Activated CD4-positive, alpha-beta T cell treated with anti-CD3 and anti-CD28 coated beads, Interleukin-2, Interleukin-4, amounts not matched to agents 100 ng/mL and 50 ng/mL, durations not matched to agents 16 hours and 8 hours (primary cell): ENCODE measurements around the gene PTPN13.

ENCODE experiments used
- DNase-seq: peaks from one replicate; pipeline ENCODE4 v3.0.0-alpha.2; 2020; ENCODE audit warnings: low spot score

Gene PTPN13

GRCh38 chr4:86819561-86819960 lies 225.4 kb downstream of the PTPN13 start:
- DNase-seq, result no peak

DNA sequence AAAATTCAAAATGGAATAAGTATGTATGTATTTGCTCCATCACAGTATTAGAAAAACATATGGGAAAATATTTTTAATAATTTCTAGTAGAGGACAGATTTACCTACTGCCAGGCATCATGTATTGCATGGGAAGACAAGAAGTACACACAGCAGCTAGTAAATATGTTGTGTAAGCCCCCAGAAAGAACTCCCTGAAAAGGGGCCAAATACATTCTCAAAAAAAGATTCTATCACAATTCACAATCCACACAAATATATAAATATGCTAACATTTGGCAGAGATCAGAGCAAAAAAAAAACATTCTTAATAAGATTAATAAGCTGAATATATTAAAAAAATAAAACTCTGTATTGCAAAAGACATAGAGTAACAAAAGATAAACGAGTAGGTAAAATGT lies 227.0 kb downstream of the PTPN13 start:
- no peak for DNase-seq

- DNase-seq, result no peak
Measured at GRCh38 chr4:86822136-86822535, 228.0 kb downstream of the PTPN13 start.

DNA sequence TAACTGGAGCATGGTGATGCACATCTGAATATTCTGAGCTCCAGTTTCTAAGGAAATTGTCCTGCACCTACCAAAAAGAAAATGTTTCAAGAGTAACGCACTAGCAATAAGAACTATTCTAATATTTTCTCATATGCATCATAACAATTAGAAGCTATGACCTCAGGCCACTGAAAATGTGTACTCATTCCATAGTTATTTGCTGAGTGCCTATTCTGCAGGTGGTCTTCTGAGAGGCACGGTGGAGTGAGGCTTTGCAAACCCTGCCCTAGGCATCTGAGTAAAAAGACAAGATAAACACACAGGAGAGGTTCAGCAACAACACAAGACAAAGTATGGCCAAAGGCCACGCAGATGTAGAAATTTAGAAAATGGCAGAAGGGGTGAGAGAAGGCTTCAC lies 231.4 kb downstream of the PTPN13 start:
- DNase-seq, result no peak

DNA sequence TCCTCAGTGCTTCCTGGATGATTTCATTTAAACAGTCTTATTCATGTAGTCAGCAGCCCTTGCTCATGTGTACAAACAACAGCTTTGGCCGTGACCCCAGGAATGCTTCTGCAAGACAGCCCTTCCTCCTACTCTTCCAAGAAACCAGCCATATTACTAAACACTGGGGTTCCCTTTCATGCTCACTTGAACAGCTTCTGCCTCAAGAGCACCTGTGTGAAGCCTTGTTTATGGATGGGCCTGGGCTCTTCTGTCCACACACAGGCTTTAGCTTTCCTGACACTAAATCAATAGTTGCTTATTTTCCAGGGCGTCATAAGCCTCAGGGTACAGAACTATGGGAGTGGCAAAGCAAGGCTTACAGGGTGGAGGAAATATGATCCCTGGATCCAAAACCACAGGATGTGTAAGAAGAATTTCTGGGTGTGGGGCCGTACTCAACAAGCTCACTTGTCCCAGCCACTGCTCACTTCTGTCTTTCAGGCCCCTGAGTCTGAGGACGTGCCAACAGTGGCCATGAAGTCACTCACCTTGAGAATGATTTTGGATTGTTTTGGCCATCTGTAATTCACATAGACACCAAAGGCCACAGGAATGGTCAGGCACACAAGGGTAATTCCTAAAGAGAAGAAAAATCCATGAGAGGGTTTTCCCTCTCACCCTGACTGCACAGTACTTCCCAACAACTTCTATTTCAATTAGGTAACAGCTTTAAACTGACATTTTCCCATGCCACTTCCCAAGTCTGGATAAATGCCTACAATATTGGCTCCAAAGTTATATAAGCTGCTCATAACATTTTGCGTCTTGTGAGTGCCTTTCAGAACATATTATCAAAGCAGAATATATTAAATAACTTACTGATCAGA lies 237.4 kb downstream of the PTPN13 start:
- no peak for DNase-seq

DNA sequence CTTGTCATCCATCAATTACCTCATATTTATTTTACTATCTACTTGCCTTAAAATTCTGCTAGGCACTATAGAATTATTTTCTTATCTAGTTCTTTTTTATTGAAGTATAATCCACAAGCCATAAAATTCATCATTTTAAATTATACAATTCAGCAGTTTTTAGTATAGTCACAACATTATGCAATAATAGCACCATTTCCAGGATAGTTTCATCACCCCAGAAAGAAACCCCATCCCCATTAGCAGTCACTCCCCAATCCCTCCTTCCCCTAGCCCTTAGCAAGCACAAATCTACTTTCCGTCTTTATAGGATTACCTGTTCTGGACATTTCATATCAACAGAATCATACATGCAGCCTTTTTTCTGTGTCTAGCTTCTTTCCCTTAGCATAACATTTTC lies 239.5 kb downstream of the PTPN13 start:
- DNase-seq, result no peak

GRCh38 chr4:86834901-86835300 lies 240.8 kb downstream of the PTPN13 start:
- DNase-seq, result no peak

DNA sequence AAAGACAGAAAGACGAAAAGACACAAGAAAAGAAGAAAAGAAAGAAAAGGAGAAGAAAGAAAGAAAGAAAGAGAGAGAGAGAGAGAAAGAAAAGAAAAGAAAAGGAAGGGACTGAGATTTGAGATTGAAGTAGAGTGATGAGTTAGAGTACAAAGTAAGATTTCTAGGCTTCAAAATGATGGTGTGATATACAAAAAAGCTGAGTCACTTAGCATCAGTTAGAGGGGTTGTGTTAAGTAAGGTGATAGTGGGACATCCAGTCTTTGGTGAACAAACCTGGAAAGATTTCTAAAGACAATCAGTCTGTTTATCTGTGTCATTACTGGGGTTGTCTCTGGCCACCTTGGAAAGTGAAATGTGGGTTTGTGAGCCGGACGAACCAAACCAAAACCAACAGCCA lies 241.6 kb downstream of the PTPN13 start:
- no peak for DNase-seq

GRCh38 chr4:86837691-86838503 lies 243.8 kb downstream of the PTPN13 start:
- DNase-seq, result no peak

DNA sequence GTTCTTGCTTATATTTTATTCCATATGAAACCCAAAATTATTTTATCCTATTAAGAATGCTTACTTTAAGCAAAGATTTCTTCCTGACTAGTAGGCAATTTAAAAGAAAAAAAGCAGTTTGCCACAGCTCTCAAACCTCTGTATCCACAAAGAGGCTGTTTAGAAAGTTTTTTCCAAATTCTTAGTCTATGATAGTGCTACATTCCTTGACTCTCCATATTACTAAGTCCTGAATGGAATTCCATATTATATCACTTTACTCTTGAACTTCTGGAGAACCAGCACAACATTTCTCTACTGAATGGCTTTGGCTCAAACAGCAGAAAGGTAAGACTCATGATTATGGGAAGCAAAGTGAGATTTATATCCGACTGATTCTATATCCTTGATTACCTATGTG lies 246.7 kb downstream of the PTPN13 start:
- no peak for DNase-seq

DNA sequence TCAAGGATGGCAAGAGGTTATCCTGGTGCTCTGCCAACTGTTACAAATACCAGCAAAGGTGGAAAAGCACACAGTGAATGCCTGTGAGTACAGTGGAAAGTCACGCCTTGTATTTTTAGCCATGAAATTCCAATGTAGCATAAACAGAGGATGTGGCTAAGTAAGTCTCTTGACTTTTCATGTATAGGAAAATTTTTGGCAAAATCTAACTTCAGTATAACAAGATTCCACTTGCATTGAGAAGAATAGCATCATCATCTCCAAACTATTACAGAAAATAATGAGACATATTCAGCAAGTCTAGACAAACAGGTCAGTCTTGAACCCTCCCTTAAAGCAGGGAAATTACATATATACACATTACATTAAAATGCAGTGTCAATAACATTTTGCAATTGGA lies 247.2 kb downstream of the PTPN13 start:
- DNase-seq, result no peak

DNA sequence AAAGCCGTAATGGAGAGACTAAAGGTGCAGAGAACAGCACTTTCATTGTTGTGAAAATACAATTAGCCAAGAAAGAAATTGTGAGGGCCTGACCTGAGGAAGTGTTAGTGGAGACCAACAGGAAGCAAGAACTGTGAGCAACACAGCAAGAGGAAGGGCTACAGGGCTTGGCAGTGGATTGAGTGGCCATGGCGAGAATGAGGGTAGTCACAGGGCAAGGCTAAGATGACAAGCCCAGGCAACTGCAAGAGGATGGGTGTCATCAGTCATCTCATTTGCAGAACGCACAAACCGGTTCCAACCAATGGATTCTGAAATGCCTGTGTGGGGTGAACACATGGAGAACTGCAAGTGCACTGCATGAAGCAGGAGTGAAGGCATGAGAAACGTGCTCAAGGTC lies 251.5 kb downstream of the PTPN13 start:
- DNase-seq, result no peak

DNA sequence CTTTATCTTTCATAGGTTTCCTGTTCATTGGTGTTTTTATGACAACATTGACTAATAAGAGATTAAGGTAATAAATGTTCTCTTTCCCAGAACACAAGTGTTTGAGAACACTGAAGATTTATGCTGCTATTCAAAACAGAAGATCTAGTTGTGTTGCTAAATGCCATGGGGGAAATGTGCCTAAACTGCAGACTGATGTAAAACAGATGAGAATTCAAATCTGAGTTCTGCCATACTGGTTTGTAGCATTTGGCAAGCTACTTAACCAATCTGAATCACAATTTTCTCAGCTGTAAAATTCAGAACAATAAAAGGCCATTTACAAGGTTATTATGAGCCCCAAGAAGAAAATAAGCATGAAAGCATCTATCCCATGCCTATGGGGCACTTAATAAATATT lies 252.8 kb downstream of the PTPN13 start:
- no peak for DNase-seq

DNA sequence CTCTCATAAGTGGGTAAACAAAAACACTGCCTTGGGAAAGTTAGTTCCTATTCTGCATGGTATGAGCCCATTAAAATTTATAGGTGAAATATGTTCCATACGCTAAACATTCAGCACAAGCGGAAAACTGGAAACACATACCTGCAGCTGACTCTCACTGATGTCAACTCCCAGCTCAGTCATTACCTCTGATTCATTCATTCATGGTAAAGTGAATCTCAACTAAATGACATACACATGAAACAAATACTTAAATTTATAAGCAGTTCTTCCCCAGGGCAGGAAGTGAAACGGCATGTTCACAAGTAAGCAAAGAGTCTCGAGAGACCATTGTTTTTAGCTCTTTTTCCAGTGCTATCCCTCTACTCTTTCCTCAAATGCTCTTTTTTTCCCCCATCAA lies 253.5 kb downstream of the PTPN13 start:
- no peak for DNase-seq

GRCh38 chr4:86848136-86848535 lies 254.0 kb downstream of the PTPN13 start:
- no peak for DNase-seq

- no peak for DNase-seq
Measured at GRCh38 chr4:86848732-86849619, 254.9 kb downstream of the PTPN13 start, which contains the start of gene SLC10A6. TSS of gene SLC10A6 (minus strand) at chr4:86849384. CDS start at chr4:86849115, 269 bp downstream.

DNA sequence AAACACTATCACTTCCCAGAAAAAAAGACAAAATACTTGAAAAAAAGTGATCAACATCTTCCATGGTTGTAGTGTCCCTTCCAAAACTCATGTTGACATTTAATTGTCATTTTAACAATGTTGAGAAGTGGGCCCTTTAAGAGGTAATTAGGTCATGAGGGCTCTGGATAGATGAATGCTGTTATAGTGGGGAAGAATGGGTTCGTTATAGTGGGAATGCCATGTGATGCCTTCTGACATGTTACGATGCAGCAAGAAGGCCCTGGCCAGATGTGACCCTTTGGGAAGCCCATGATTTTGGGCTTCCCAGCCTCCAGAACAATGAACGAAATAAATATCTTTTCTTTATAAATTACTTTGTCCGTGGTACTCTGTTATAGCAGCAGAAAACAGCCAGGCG lies 259.1 kb downstream of the PTPN13 start:
- DNase-seq, result no peak

DNA sequence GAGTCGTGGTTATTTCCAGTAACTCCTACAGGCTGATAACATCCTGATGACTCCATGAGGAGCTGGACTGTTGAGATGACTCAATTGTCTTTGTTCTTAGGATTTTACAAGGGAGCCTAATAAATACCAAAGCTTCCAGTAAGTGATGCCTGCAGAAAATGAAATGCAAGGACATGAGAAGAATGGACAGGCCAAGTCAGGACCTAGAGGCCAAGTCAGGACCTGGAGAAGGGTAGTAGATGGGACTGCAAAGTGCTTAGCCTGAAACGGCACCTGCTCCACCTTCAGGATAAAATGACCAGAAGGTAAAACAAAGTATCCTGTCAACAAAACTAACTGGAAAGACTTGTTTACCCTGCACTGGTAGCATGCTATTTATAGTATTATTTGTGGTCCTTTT lies 261.5 kb downstream of the PTPN13 start:
- no peak for DNase-seq

DNA sequence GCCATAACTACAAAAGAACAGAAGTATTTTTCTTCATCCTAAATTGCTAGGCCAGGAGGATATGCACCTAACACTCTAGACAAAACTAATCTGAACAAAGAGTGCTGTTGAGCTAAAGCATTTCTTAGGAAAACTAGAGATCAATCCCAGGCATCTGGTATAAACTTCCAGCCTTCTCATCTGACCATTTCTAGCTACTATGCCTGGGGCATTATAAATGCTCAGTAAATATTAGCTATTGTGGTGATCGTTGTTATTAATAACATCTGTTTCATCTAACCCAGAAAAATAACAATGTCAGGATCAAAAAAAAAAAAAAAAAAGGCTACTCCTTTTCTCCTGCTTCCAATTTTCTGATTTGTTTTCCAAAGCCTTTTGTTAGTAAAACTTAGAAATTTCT lies 262.8 kb downstream of the PTPN13 start:
- DNase-seq, result no peak

GRCh38 chr4:86857341-86858052 lies 263.4 kb downstream of the PTPN13 start:
- DNase-seq, result no peak
